ENCODE data around the gene ITPRID2. TPM values are rescaled to one million over a fixed set of nuclear protein-coding genes. Genes with fewer than 3 reads are reported as not detected.

The ITPRID2 gene
- total RNA-seq, 2 donors from 2014 or later: 35.3 to 70.5 TPM

DNA sequence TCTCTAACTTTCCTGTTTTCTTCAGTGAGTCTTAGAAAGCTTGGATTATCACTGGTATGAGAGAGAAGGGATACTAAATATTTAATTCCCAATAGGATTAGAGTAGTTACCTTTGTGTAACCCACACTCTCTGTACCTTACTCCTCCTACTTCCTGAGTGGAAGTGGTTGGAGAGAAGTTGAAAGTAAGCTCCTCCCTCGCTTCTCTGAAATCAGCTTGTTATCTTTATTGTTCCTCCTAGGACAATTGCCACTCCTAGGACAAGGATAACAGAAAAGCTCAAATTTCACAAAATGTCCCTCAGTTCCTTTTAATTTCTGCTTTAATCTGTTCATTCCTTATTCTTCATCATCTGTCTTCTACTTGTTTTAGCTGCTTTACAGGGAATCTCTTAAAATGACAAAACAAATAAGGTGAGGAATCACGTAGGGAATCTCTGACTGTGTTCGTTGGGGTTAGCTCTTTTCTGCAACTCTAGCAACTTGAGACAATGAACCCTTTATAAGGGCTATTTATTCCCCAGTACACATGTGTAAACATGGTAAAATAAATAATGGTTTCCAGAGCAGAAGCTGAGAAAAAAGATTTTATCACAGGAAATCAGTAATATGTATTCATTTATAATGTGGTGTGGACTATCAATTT, 8.6 kb downstream of the ITPRID2 start:
- Mint-ChIP-seq H3K36me3 (peaks cover 11 to 38% of the 10 kb centered on the region in 2 donors), H3K9me3 (no peaks in the 10 kb centered on the region), H3K27ac (no peak overlapping the region)
- DNase-seq (ENCODE audit: low spot score in 2 of 2) (no peak), ATAC-seq (no peak)

DNA sequence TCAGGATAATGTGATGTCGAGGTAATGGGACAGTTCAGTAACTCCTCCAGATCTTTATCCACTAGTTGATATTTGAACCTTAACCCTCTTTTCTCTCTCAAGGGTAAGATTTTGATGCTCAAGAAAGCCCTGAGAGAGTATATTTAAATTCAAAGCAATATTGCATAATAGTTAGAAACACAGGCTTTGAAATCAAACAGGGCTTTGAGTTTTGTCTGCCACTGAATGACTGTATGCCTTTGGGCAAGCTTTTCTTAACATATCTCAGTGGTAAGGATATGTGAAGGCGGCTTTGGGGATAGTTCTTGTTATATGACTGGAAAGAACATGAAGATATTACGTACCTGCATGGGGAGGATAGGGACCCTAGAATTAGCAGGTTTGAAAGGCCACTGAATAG, 11.1 kb downstream of the ITPRID2 start:
- no peak for ATAC-seq
- Mint-ChIP-seq H3K9me3 (no peaks in the 10 kb centered on the region), H3K36me3 (peaks cover 11 to 38% of the 10 kb centered on the region in 2 donors), H3K27ac (no peak overlapping the region)
- DNase-seq (ENCODE audit: low spot score in 2 of 2): no peak

DNA sequence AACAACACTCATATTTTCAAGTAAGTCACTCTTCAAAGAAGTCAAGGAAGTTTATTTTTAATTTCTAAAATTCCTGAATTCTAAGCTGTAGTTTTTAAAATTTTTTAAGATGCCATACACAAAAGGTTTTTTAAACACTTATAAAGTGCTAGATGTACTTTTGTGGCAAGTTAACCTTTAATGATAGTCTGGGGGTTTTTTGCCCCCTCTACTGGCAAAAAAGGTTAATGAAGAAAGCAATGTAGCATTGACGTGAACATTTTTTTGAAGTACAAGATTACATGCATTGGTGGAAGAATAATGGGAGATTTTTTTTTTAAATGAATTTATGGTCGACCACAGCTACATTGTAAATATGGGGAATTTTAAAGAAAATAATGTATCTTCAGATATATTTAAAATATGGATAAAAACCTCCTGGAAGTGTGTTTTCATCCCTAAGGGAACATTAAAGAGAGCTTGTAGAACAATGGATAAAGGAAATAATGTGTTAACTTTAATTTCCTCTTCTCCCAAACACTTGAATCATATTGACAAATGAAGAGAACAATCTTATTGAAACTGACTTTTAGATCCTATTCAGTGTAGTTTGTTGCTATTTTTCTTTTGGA, 12.6 kb downstream of the ITPRID2 start:
- H3K27ac Mint-ChIP-seq: no peak overlapping the region
- peaks cover 9 to 32% of the 10 kb centered on the region in 2 donors for H3K36me3 Mint-ChIP-seq
- ATAC-seq (no peak), DNase-seq (ENCODE audit: low spot score in 2 of 2) (no peak)
- H3K9me3 Mint-ChIP-seq: no peaks in the 10 kb centered on the region

DNA sequence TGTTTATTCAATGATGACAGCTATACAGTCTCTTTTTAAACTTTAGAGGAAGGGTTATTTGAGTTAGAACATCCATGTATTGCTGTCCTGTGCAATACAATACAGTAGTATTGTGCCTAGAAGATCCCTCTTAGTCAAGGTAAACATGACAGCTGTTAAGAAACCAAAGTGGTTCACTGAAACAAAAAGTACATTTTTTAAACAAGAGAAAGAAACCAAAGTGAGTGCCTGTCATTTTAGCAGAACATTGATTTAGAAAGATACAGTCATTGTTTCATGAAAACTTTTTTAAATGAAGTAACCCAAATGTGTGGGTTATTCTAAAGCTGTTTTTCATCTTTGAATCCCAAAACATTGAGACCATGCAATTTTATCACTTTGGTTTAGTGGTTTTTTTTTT, 15.5 kb downstream of the ITPRID2 start:
- Mint-ChIP-seq H3K27ac (no peak overlapping the region), H3K36me3 (peaks cover 0 to 25% of the 10 kb centered on the region in 2 donors), H3K9me3 (no peaks in the 10 kb centered on the region)
- ATAC-seq: peak; percentile 49 to 96
- DNase-seq (ENCODE audit: low spot score in 2 of 2): no peak

DNA sequence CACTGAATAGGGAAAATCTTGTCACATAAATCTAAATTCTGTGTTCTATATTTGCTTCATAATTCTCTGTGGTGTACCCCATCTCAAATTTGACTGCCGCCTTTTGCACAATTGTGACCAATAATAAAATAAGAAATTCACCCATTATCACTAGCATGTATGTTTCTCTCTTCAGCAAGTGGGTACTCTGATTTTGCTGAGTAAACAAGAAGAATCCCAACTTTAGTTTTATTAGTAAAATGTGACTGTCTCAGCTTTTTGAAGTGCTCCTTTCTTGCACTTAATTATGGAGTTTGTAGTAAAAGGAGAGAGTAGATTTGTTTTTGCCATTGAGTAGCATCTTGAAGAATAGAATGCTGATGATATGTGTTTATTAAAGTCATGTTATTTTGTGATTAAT, 16.1 kb downstream of the ITPRID2 start:
- Mint-ChIP-seq H3K27ac (no peak overlapping the region), H3K9me3 (no peaks in the 10 kb centered on the region), H3K36me3 (peaks cover 0 to 20% of the 10 kb centered on the region in 2 donors)
- no peak for DNase-seq (ENCODE audit: low spot score in 2 of 2)
- ATAC-seq: no peak

DNA sequence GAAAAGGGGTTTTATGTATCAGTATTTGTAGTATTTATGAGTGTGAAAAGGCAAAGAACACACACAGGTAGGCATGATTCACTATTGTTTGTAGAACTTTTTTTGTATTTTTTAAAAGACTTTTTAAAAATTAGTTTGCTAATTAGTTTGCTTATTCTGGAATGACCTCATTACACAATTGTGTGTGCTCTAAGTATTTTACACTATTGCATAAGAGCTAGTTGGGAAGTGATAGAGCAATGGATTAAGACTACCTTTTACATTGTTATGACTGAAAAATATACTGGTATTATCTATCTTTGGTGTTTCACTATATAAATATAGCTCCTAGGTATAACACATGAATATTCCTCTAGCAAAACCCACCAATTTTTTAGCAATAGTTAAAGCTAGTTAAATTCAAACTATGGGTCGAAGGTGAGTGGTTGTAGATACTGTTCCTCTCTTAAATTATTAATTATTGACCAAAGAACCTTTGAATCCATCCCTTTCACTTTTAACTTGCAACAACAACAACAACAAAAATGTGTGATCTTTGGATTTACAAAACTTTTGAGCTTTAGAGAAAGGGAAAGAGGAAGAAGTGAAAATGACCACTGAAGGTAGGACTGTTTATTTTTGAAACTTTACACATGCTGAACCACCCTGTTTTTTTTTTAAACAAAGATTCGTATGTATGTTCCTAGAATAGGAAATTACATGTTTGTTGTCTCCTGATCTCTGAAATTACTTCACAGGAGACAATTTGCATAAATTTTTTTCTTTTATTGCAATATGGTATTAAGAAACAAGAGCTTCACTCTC, 18.7 kb downstream of the ITPRID2 start:
- DNase-seq (ENCODE audit: low spot score in 2 of 2) (no peak), ATAC-seq (no peak)
- Mint-ChIP-seq H3K9me3 (no peaks in the 10 kb centered on the region), H3K36me3 (peaks cover 10 to 16% of the 10 kb centered on the region in 2 donors), H3K27ac (no peak overlapping the region)

DNA sequence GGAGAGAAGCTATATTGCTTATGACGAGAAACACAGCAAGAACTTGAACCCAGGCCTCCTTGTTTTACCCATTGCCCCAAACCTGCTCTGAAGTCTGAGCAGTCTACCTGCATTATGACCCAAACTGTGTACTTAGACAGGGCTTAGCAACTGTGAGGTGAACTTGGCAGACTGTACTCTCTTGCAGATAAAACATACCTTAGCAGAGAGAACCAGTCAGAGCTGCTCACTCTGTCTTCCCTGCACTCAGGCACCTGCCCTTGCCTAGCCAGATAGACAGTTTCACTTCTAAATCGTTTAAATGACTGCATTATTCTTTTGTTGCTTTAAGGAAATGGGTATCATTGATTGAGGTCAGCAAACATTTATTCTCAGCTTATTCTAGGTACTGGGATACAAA, 20.3 kb downstream of the ITPRID2 start:
- ATAC-seq: no peak
- Mint-ChIP-seq H3K27ac (no peak overlapping the region), H3K9me3 (no peaks in the 10 kb centered on the region), H3K36me3 (peaks cover 16 to 19% of the 10 kb centered on the region in 2 donors)
- no peak for DNase-seq (ENCODE audit: low spot score in 2 of 2)

DNA sequence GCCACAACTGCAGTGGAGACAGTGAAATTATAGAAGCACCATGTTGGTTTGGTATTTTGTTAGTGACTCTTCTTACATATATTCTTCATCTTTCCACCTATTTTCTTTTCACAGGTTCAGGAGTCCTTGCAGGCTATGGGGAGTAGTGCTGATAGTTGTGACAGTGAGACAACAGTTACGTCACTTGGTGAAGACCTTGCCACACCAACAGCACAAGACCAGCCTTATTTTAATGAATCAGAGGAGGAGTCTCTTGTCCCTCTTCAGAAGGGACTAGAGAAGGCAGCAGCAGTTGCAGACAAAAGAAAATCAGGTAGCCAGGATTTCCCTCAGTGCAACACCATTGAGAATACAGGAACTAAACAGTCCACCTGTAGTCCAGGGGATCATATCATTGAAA, 23.6 kb downstream of the ITPRID2 start:
- no peak overlapping the region for H3K27ac Mint-ChIP-seq
- no peaks in the 10 kb centered on the region for H3K9me3 Mint-ChIP-seq
- DNase-seq (ENCODE audit: low spot score in 2 of 2): no peak
- H3K36me3 Mint-ChIP-seq: peaks cover 16 to 21% of the 10 kb centered on the region in 2 donors
- ATAC-seq: no peak

DNA sequence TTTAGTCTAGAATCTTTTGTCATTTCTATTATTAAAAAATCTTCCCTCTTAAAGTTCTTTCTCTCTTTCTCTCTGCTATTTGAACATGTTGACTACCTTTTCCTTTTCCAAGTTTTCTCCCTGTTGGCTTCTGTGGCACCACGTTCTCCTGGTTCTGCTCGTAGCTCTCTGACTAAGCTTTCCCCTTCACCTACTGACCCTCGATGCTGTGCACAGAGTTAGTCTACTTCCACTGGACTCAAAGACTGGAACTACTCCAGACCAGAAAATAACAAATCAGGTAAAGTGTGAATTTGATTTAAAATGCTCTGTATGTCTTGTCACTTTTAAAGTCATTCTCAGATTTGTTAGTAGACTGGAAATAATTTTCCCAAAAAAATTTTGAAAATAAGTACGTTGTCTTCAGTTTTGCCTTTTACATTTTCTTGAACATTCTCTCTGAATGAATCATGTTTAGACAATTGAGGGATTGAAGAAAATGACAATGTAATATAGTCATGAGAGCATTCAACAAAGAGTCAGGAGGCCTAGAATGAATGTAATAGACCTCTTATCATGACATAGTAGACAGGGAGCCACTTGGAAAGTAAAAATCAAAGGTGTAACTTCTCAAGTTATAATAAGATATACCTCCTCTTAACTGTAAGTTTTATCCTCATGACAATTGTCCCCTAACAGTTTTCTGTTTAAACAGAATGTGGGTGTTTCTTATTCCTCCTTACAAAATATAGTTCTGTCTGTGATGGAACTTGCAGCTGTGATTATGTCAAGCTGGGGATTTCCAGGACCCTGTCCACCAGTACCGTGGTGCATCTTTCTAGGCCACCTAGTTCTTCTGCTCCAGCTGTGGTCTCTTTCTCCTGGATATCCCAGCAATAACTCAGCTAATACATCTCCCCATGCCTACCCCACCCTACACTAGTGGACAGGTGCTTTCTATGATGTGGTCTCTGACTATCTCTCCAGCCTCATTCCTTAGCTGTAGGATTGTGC, 25.5 kb downstream of the ITPRID2 start:
- DNase-seq (ENCODE audit: low spot score in 2 of 2): no peak
- ATAC-seq: no peak
- no peaks in the 10 kb centered on the region for H3K9me3 Mint-ChIP-seq
- peaks cover 8 to 23% of the 10 kb centered on the region in 2 donors for H3K36me3 Mint-ChIP-seq
- H3K27ac Mint-ChIP-seq: peak overlapping the region; percentile 17 to 45

DNA sequence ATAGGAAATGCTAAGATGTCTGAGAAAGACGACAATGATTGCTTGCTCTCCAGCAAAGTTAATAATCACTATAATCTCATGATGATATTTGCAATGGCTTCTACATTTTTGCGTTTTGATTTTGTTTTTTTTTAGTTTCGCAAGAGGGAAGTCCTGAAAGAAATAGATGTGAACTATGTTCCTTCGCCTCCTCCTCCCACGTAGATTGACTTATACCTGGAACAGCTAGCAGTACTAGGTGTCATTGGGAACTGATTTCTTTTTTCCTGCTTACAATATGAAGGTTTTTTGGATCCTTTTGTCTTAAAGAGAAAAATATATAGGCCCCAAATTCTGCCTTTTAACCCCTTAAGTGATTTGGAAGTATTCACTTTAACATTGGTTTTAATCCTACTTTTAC, 26.7 kb downstream of the ITPRID2 start:
- Mint-ChIP-seq H3K36me3 (peaks cover 12 to 26% of the 10 kb centered on the region in 2 donors), H3K27ac (no peak overlapping the region), H3K9me3 (no peaks in the 10 kb centered on the region)
- ATAC-seq (no peak), DNase-seq (ENCODE audit: low spot score in 2 of 2) (no peak)

DNA sequence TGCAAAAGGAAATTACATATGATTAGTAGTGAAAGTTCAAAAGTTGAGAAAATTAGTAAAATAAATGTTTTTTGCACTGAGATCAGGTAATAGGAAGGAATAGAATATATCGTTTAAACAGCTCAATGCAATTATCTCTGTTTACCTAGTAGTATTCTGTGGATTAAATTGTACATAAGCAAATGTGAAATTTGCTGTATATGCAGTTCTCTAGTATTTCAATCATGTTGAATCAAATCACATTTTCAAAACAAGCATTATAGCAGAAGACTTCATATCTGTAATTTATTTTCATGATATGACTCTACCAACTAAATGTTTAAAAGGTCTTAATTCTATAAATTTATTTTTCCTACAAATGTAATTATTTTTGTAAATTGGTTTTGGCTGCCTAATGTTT, 31.6 kb downstream of the ITPRID2 start:
- Mint-ChIP-seq H3K36me3 (peaks cover 12 to 19% of the 10 kb centered on the region in 2 donors), H3K27ac (no peak overlapping the region), H3K9me3 (peaks cover 0 to 3% of the 10 kb centered on the region in 2 donors)
- no peak for ATAC-seq
- no peak for DNase-seq (ENCODE audit: low spot score in 2 of 2)

DNA sequence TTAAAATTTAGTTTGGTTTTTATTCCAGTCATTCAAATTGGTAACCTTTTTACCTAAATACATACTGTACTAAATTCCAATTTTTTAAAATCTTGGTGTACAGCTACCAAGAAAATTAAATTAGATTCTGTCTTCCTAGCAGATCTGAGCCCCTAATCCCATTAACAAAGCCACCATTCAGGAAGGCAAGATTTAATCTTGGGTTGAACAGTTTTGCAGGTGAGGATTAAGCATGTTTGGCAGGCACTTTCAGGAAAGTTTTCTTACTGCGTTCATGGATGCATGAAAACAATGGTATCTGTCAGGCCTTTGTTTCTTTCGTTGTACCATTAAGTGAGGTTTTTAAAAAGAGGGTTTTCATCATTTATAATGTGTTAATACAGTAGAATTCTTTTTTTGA, 32.8 kb downstream of the ITPRID2 start:
- ATAC-seq: no peak
- Mint-ChIP-seq H3K27ac (no peak overlapping the region), H3K36me3 (peaks cover 12 to 20% of the 10 kb centered on the region in 2 donors), H3K9me3 (peaks cover 0 to 3% of the 10 kb centered on the region in 2 donors)
- DNase-seq (ENCODE audit: low spot score in 2 of 2): no peak

DNA sequence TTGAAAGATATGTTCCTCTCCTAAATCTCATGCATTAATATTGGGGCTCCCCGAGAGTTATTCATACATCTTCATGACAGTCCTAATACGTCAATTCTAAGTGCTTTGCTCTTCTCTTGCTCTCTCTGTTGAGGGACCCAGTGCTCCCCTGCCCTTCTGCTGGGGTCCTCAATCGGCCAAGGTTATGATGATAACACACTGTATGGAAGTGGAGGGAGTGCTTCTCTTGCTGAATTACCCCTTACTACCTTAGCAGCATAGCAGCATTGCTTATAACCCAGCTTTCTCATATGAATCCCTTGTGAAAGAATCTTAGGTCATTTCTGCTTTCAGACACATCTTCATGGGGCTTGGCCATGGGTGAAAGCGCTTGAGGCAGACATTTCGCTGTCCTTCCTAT, 43.2 kb downstream of the ITPRID2 start:
- no peak for ATAC-seq
- no peaks in the 10 kb centered on the region for H3K9me3 Mint-ChIP-seq
- H3K36me3 Mint-ChIP-seq: no peaks in the 10 kb centered on the region
- no peak overlapping the region for H3K27ac Mint-ChIP-seq
- no peak for DNase-seq (ENCODE audit: low spot score in 2 of 2)

DNA sequence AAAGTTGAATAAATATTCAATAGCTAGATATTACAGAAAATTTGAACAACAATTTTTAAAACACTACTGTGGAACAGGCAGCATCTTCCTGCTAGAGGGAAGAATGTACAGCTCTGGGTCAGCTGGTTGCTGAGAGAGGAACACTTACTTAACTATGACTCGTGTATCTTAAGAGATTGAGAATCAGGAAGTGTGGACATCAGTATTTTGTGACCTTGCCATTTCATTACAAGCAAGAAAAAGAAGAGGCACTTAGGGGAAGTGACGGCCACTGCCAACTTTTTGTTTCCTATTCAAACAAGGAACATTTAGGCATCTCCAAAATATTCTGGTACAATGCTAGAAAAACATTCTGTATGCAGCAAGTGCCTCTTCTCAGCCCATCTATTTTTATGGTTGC, 45.9 kb downstream of the ITPRID2 start:
- Mint-ChIP-seq H3K9me3 (no peaks in the 10 kb centered on the region), H3K36me3 (peaks cover 0 to 4% of the 10 kb centered on the region in 2 donors), H3K27ac (no peak overlapping the region)
- ATAC-seq (no peak), DNase-seq (ENCODE audit: low spot score in 2 of 2) (no peak)

DNA sequence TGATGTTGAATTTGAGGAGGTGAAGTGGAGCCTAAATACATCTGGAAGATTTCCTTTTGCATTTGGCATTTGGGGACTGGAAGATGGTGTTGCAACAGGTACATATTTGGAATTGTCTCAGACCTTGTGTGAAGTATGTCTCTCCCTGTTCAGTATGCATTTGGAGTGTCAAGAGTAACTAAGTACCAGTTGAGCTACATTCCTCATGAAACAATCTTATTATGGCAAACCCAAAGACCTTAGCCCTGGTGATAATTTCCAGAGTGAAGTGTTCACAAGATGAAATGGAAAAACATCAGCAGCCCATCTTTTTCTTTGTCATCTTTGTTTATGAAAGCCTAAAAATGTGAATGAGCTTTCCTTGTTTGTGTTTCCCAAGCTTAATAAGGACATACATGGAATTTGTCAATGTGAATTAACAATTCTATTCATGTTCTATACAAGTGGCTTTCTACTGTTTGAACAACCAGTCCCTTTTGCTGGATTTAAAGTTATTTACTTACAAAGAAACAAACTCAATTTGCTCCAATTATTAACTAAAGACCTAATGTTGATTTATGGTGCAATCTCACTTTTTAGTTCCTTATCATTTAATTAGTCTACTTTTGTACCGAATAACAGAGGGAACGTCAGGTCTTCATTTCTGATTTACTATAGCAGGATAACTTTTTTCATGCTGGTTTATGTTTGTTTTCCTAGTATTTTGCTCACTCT, 52.0 kb downstream of the ITPRID2 start:
- DNase-seq (ENCODE audit: low spot score in 2 of 2): no peak
- peaks cover 0 to 4% of the 10 kb centered on the region in 2 donors for H3K36me3 Mint-ChIP-seq
- no peaks in the 10 kb centered on the region for H3K9me3 Mint-ChIP-seq
- no peak for ATAC-seq
- no peak overlapping the region for H3K27ac Mint-ChIP-seq

Data from activated naive CD4-positive, alpha-beta T cell treated with anti-CD3 and anti-CD28 coated beads, Interleukin-2, amount 50 U/mL, for 72 hours (primary cell).